HUES6 (cell line): ENCODE measurements around the gene DCBLD2.

Experiments
- H3K27ac ChIP-seq: 2 replicates; pipeline ENCODE4 v1.7.0; 2013; ENCODE audit warnings: low read depth, mild to moderate bottlenecking, low read length, inconsistent platforms
- H3K27me3 ChIP-seq: 2 replicates; pipeline ENCODE4 v1.6.1; 2013; ENCODE audit warnings: low read length; ENCODE audit not compliant: control insufficient read depth, insufficient read depth
- H3K36me3 ChIP-seq: 2 replicates; pipeline ENCODE4 v1.6.1; 2013; ENCODE audit warnings: low read length; ENCODE audit not compliant: control insufficient read depth, insufficient read depth
- H3K4me1 ChIP-seq: 2 replicates; pipeline ENCODE4 v1.6.1; 2013; ENCODE audit warnings: low read length; ENCODE audit not compliant: control insufficient read depth, insufficient read depth
- H3K4me3 ChIP-seq: 2 replicates; pipeline ENCODE4 v1.5.1; 2013; ENCODE audit warnings: low read depth, low read length
- H3K9ac ChIP-seq: one replicate; pipeline ENCODE4 v1.6.1; 2013; ENCODE audit warnings: mild to moderate bottlenecking, low read length
- H3K9me3 ChIP-seq: 2 replicates; pipeline ENCODE4 v1.6.1; 2013; ENCODE audit warnings: low read depth, low read length; ENCODE audit not compliant: control insufficient read depth, insufficient read depth

Gene DCBLD2

DNA sequence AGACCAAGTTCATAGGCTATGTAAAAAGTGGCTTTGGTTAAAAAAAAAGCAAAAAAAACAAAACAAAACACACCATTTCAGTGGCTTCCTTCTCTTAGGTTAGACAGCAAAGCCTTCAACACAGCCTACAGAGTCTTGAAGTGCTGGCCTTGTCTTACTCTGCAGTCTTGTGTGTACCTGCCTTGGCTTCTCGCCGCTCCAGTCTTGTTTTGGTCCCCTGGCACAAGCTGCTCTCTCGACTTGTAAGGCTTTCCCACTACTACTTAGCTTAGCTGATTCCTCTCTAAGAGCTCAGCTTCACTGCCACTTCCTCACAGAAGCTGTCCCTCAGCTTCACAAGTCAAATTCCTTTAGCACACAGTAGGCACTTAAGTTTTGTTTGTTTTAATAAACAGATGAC is 75.4 kb downstream of the DCBLD2 start:
- Histone ChIP-seq H3K4me3 (no peak overlapping the region), H3K9me3 (peaks cover 12% of the 10 kb centered on the region), H3K36me3 (0 out of 2 replicates have a peak, but pooled peaks cover 4% of the 10 kb centered on the region), H3K27ac (no peak overlapping the region), H3K27me3 (no peaks in the 10 kb centered on the region), H3K9ac (no peak overlapping the region), H3K4me1 (no peaks in the 10 kb centered on the region; the same call in 1 of the 2 replicates)

- Histone ChIP-seq H3K27me3 (no peaks in the 10 kb centered on the region), H3K4me1 (no peaks in the 10 kb centered on the region; the same call in 1 of the 2 replicates), H3K27ac (no peak overlapping the region), H3K4me3 (no peak overlapping the region), H3K36me3 (peaks cover 12% of the 10 kb centered on the region), H3K9me3 (peaks cover under 1% of the 10 kb centered on the region; the same call in 1 of the 2 replicates), H3K9ac (no peak overlapping the region)
Measured at GRCh38 chr3:98824256-98824655, 77.2 kb downstream of the DCBLD2 start.

- no peaks in the 10 kb centered on the region; the same call in 1 of the 2 replicates for H3K4me1 ChIP-seq
- peaks cover 16% of the 10 kb centered on the region for H3K36me3 ChIP-seq
- H3K27me3 ChIP-seq: no peaks in the 10 kb centered on the region
- no peak overlapping the region for H3K9ac ChIP-seq
- no peak overlapping the region for H3K27ac ChIP-seq
- no peaks in the 10 kb centered on the region for H3K9me3 ChIP-seq
- H3K4me3 ChIP-seq: no peak overlapping the region
Measured at GRCh38 chr3:98823791-98824190, 77.7 kb downstream of the DCBLD2 start.

DNA sequence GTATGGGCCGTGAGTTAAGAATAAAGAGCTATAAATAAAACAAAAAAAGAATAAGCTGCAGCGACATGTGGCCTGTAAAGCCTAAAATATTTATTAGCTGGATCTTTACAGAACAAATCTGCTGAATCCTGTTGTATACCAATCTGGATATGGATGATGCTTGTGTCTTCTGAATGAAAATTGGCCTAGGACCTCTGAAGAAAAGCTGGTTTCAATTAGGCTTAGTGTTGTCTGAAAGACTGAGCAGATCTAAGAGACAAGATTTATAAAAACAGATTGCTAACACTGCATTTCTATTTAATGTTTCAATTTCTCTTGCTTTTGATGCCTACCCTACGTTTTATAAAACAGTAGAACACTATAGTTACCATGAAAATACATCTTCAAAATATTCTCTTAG is 80.4 kb downstream of the DCBLD2 start:
- Histone ChIP-seq H3K27me3 (no peaks in the 10 kb centered on the region), H3K4me1 (peaks cover 5% of the 10 kb centered on the region; the same call in 1 of the 2 replicates), H3K36me3 (peaks cover 34% of the 10 kb centered on the region), H3K27ac (no peak overlapping the region), H3K9ac (no peak overlapping the region), H3K4me3 (no peak overlapping the region), H3K9me3 (no peaks in the 10 kb centered on the region)

DNA sequence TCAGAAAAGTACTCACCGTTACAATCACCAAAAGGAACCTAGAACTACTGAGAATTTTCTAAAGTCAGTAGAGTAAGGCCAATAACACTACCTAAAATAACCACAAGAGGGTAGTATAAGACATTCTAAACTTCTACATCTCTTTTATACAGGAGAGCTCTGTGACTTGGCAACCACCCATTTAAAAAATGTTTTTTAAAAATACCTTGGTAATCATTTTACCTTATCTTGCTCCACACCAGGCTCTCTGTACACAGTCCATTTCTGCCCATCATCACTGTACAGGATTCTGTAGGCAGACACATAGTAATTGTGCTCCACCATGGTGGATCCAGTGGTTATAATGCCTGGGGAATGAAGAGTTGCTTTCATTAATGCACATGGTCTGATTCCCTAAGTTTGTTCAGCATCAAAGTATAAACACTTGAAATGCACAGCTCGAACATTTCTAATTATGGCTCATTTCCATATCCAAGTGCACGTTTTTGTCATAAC is 83.9 kb downstream of the DCBLD2 start:
- Histone ChIP-seq H3K9me3 (no peaks in the 10 kb centered on the region), H3K36me3 (peaks cover 37% of the 10 kb centered on the region), H3K27me3 (no peaks in the 10 kb centered on the region), H3K9ac (no peak overlapping the region), H3K4me3 (no peak overlapping the region), H3K4me1 (0 out of 2 replicates have a peak, but pooled peaks cover 5% of the 10 kb centered on the region), H3K27ac (no peak overlapping the region)

DNA sequence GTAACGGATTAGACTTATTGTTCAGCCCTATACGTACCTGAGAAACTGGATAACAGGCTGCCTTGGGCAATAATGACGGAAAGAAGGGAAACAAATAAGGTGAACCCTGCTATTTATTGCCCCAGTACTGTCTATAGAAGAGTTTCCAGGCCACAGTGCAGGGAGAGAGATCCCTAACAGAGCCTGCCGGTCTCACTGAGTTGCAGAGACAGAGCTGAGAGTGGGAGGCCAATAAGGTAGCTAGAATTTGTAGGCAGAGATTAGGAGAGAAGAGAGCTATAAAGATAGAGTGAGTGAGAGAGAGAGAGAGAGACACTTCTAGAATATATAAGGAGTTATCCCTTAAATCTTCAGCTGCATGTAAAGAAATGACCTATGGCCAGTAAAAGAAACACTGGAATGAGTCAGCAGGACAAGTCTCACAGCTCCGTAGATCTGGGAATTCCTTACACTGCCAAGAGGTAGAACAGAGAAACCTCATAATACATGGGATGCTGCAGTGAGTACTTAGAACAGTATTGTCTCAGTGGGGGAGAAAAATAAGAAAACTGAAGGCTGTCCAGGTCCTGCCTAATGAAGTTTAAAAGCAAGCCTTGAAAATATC is 86.6 kb downstream of the DCBLD2 start:
- 0 out of 2 replicates have a peak, but pooled peaks cover 5% of the 10 kb centered on the region for H3K4me1 ChIP-seq
- no peak overlapping the region for H3K4me3 ChIP-seq
- 0 out of 2 replicates have a peak overlapping the region, but pooled peaks have one; percentile 1 for H3K27ac ChIP-seq
- peaks cover 48% of the 10 kb centered on the region for H3K36me3 ChIP-seq
- no peaks in the 10 kb centered on the region for H3K27me3 ChIP-seq
- H3K9me3 ChIP-seq: no peaks in the 10 kb centered on the region
- no peak overlapping the region for H3K9ac ChIP-seq

GRCh38 chr3:98812851-98813374 is 88.6 kb downstream of the DCBLD2 start:
- no peak overlapping the region for H3K27ac ChIP-seq
- H3K4me3 ChIP-seq: no peak overlapping the region
- no peaks in the 10 kb centered on the region for H3K9me3 ChIP-seq
- H3K4me1 ChIP-seq: 0 out of 2 replicates have a peak, but pooled peaks cover 5% of the 10 kb centered on the region
- no peak overlapping the region for H3K9ac ChIP-seq
- H3K36me3 ChIP-seq: peaks cover 48% of the 10 kb centered on the region
- H3K27me3 ChIP-seq: no peaks in the 10 kb centered on the region

GRCh38 chr3:98811048-98811447 is 90.4 kb downstream of the DCBLD2 start:
- Histone ChIP-seq H3K27ac (no peak overlapping the region), H3K4me3 (no peak overlapping the region), H3K9me3 (no peaks in the 10 kb centered on the region), H3K27me3 (no peaks in the 10 kb centered on the region), H3K36me3 (peaks cover 56% of the 10 kb centered on the region), H3K9ac (no peak overlapping the region), H3K4me1 (no peaks in the 10 kb centered on the region)

DNA sequence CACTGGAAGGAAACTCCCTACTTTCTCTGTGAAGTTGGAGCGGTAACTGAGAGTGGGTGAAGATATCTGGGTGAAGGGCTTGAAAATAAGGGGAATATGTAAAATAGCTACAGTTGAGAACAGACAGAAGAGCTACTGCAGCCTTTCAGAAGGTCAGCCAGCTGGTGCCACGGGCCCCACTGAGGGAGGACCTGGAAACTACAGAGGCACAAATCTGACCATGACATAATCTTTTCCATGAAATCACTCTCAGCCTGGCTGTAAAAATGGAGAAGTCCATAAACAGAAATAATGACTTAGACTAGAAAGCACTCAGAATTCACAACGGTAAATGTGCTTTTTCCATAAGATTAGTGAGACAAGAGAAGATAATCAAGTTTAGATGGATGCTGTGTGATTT is 91.9 kb downstream of the DCBLD2 start:
- Histone ChIP-seq H3K27me3 (no peaks in the 10 kb centered on the region), H3K36me3 (peaks cover 68% of the 10 kb centered on the region), H3K27ac (no peak overlapping the region), H3K4me1 (no peaks in the 10 kb centered on the region), H3K4me3 (no peak overlapping the region), H3K9ac (no peak overlapping the region), H3K9me3 (no peaks in the 10 kb centered on the region)

DNA sequence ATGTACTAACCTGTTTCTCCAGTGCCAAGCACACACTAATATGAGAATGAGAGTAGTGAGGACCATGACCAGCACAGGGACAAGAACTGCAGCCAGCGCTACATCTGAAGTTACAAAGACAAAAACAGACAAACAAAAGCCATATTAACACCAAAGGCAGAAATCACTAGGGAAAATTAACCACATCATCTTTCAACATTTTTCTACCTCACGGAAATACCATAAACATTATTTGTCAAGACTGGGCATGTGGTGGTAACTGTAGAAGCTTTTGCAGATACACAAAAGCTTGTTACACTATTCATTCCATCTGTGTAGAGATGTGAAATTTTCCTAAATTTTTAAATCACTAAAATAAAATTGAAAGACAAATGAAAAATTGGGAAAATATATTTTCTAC is 93.4 kb downstream of the DCBLD2 start:
- Histone ChIP-seq H3K27me3 (no peaks in the 10 kb centered on the region), H3K9me3 (no peaks in the 10 kb centered on the region), H3K27ac (no peak overlapping the region), H3K36me3 (peaks cover 67% of the 10 kb centered on the region), H3K9ac (no peak overlapping the region), H3K4me3 (no peak overlapping the region), H3K4me1 (no peaks in the 10 kb centered on the region)

- Histone ChIP-seq H3K27ac (no peak overlapping the region), H3K27me3 (no peaks in the 10 kb centered on the region), H3K9me3 (no peaks in the 10 kb centered on the region), H3K4me1 (no peaks in the 10 kb centered on the region), H3K4me3 (no peak overlapping the region), H3K36me3 (peaks cover 67% of the 10 kb centered on the region), H3K9ac (no peak overlapping the region)
Measured at GRCh38 chr3:98807561-98807960, 93.9 kb downstream of the DCBLD2 start.
